SK-N-SH (cell line): ENCODE results near the gene PDZD2. TPM values are rescaled to one million over a fixed set of nuclear protein-coding genes. Genes with fewer than 3 reads are reported as not detected.

Experiments used
- CTCF ChIA-PET: fragments of 300-600, 350-600 bp; formaldehyde crosslinking; extraction: SDS; loops from one replicate; lab custom pipeline; 2021; lab: Yijun Ruan, JAX
- POLR2A ChIA-PET: fragments of 350-600 bp; sonication (Branson Sonifier 250); formaldehyde crosslinking; extraction: SDS; loops from one replicate; lab custom pipeline; 2020; ENCODE audit warnings: antibody characterized with exemption, inconsistent platforms; lab: Yijun Ruan, JAX
- DNase-seq: peaks from one replicate; pipeline ENCODE4 v3.0.0; 2012
- H2AFZ ChIP-seq: fragments of 200-600 bp; sonication (generic); 2 replicates; pipeline ENCODE4 v1.8.1; 2016; ENCODE audit warnings: antibody characterized with exemption, mild to moderate bottlenecking, low read depth
- H3F3A ChIP-seq: fragments of 200-600 bp; sonication (generic); replicated peaks from 2 replicates; pipeline ENCODE3; 2016; ENCODE audit warnings: antibody characterized with exemption, mild to moderate bottlenecking; ENCODE audit not compliant: insufficient read depth
- H3K27ac ChIP-seq, 2 experiments: fragments of 200-500 bp in 1 of 2; fragments of 200-600 bp in 1 of 2; sonication (Bioruptor generic) in 1 of 2; sonication (generic), shearing (Covaris generic) in 1 of 2; 2 replicates each; pipeline versions ENCODE4 v1.5.1 to v1.6.1; 2014 to 2016; ENCODE audit warnings: low read depth in 2 of 2, inconsistent platforms in 1 of 2, low read length in 1 of 2, mild to moderate bottlenecking in 1 of 2, mixed read lengths in 1 of 2
- H3K27me3 ChIP-seq: fragments of 200-600 bp; sonication (generic), shearing (Covaris generic); 2 replicates; pipeline ENCODE4 v1.6.1; 2016; ENCODE audit warnings: mixed run types; ENCODE audit not compliant: insufficient read depth
- H3K36me3 ChIP-seq, 2 experiments: fragments of 200-500 bp in 1 of 2; fragments of 200-600 bp in 1 of 2; sonication (Bioruptor generic) in 1 of 2; sonication (generic) in 1 of 2; replicated peaks in 1 of 2; 2 replicates each; pipeline versions ENCODE3 to v1.5.1; 2014 to 2016; ENCODE audit warnings: low read length in 1 of 2, mild to moderate bottlenecking in 1 of 2; ENCODE audit not compliant: insufficient read depth in 2 of 2, control insufficient read depth in 1 of 2
- H3K4me1 ChIP-seq, 2 experiments: fragments of 200-500 bp in 1 of 2; fragments of 200-600 bp in 1 of 2; sonication (Bioruptor generic) in 1 of 2; sonication (generic), shearing (Covaris generic) in 1 of 2; 2 replicates each; pipeline versions ENCODE4 v1.5.1 to v1.6.1; 2014 to 2016; ENCODE audit warnings: low read depth in 1 of 2, low read length in 1 of 2, mixed run types in 1 of 2; ENCODE audit not compliant: insufficient read depth in 2 of 2, control insufficient read depth in 1 of 2
- H3K4me2 ChIP-seq: fragments of 200-600 bp; sonication (generic), shearing (Covaris generic); 2 replicates; pipeline ENCODE4 v1.6.1; 2017; ENCODE audit warnings: mixed run types
- H3K4me3 ChIP-seq, 2 experiments: fragments of 200-500 bp in 1 of 2; fragments of 200-600 bp in 1 of 2; sonication (Bioruptor generic) in 1 of 2; sonication (generic), shearing (Covaris generic) in 1 of 2; 2 replicates each; pipeline versions ENCODE4 v1.5.1 to v1.8.1; 2014 to 2016; ENCODE audit warnings: low read depth in 2 of 2, inconsistent platforms in 1 of 2, low read length in 1 of 2, mild to moderate bottlenecking in 1 of 2, mixed read lengths in 1 of 2, moderate library complexity in 1 of 2
- H3K79me2 ChIP-seq: fragments of 200-600 bp; sonication (generic); 2 replicates; pipeline ENCODE4 v1.8.1; 2017; ENCODE audit warnings: mild to moderate bottlenecking; ENCODE audit not compliant: insufficient read depth
- H3K9ac ChIP-seq: fragments of 200-600 bp; sonication (generic); 2 replicates; pipeline ENCODE4 v1.6.1; 2017; ENCODE audit warnings: mixed run types
- H3K9me2 ChIP-seq: fragments of 200-600 bp; sonication (generic); 2 replicates; pipeline ENCODE4 v1.6.1; 2017; ENCODE audit warnings: mixed run types
- H3K9me3 ChIP-seq: fragments of 200-600 bp; sonication (generic); 2 replicates; pipeline ENCODE4 v1.6.1; 2017; ENCODE audit warnings: mixed run types, mild to moderate bottlenecking, moderate library complexity
- H4K20me1 ChIP-seq: fragments of 200-600 bp; sonication (generic); 2 replicates; pipeline ENCODE4 v1.6.1; 2017; ENCODE audit warnings: mild to moderate bottlenecking, mixed run types; ENCODE audit not compliant: insufficient read depth
- CHD2 ChIP-seq: fragments of 150-350 bp; IDR thresholded peaks from 2 replicates; pipeline ENCODE4 v1.6.1; 2018; ENCODE audit warnings: low read length; ENCODE audit not compliant: partially characterized antibody
- ELF1 ChIP-seq: IDR thresholded peaks from 2 replicates; pipeline ENCODE4 v1.4.0; 2012
- EP300 ChIP-seq, 2 experiments: IDR thresholded peaks; 2 replicates each; pipeline versions ENCODE4 v1.4.0 to v1.6.1; 2012; ENCODE audit warnings: borderline replicate concordance in 1 of 2, low read depth in 1 of 2, low read length in 1 of 2
- EZH2phosphoT487 ChIP-seq: fragments of 200-600 bp; sonication (generic); IDR thresholded peaks from 2 replicates; pipeline ENCODE4 v1.6.1; 2017; ENCODE audit warnings: low read depth, mixed run types, mild to moderate bottlenecking, antibody characterized with exemption, moderate library complexity, borderline replicate concordance
- FOSL2 ChIP-seq: IDR thresholded peaks from 2 replicates; pipeline ENCODE4 v1.4.0; 2012; ENCODE audit warnings: low read depth, mild to moderate bottlenecking, moderate library complexity, borderline replicate concordance
- FOXM1 ChIP-seq: IDR thresholded peaks from 2 replicates; pipeline ENCODE4 v1.4.0; 2012; ENCODE audit warnings: low read depth, mild to moderate bottlenecking
- GABPA ChIP-seq: IDR thresholded peaks from 2 replicates; pipeline ENCODE4 v1.4.0; 2012; ENCODE audit warnings: low read depth, mild to moderate bottlenecking
- GATA2 ChIP-seq: sonication (generic); formaldehyde crosslinking; IDR thresholded peaks from 2 replicates; pipeline ENCODE4 v1.5.0; 2020; ENCODE audit warnings: mild to moderate bottlenecking, missing genetic modification reagents
- MAX ChIP-seq: IDR thresholded peaks from 2 replicates; pipeline ENCODE4 v1.4.0; 2012; ENCODE audit warnings: low read depth
- MEF2A ChIP-seq: IDR thresholded peaks from 2 replicates; pipeline ENCODE4 v1.4.0; 2012; ENCODE audit warnings: low read depth, borderline replicate concordance
- NRF1 ChIP-seq: IDR thresholded peaks from 2 replicates; pipeline ENCODE4 v1.6.1; 2012; ENCODE audit warnings: low read depth, mild to moderate bottlenecking, low read length
- RAD21 ChIP-seq: IDR thresholded peaks from 2 replicates; pipeline ENCODE4 v1.6.1; 2012; ENCODE audit warnings: mild to moderate bottlenecking, low read length
- RCOR1 ChIP-seq: fragments of 150-350 bp; IDR thresholded peaks from 2 replicates; pipeline ENCODE4 v1.6.1; 2017; ENCODE audit warnings: antibody characterized with exemption, low read length
- SIN3A ChIP-seq: IDR thresholded peaks from 2 replicates; pipeline ENCODE4 v1.6.1; 2012; ENCODE audit warnings: low read depth, mild to moderate bottlenecking, low read length, moderate library complexity, borderline replicate concordance
- SMC3 ChIP-seq: IDR thresholded peaks from 2 replicates; pipeline ENCODE4 v1.6.1; 2012; ENCODE audit warnings: low read depth, low read length, improper control_type of control experiment
- TAF1 ChIP-seq: IDR thresholded peaks from 2 replicates; pipeline ENCODE4 v1.6.1; 2012; ENCODE audit warnings: low read depth, mild to moderate bottlenecking, low read length, moderate library complexity, borderline replicate concordance
- YY1 ChIP-seq: IDR thresholded peaks from 2 replicates; pipeline ENCODE4 v1.4.0; 2012; ENCODE audit warnings: low read depth, mild to moderate bottlenecking
- WGBS: methylation state at CpG from one replicate; pipeline ENCODE4 v1.1.6; 2017; ENCODE audit warnings: low lambda C conversion rate; 5-methylcytosine and 5-hydroxymethylcytosine counted together
- polyA plus RNA-seq, 3 experiments: library from polyadenylated mRNA; depleted of rRNA; stranded (reverse); fragments of >200 nt; gene quantifications; 2 replicates each; pipeline ENCODE4 v1.2.3, GENCODE V29; 2012
- TF ChIP-seq, protein P1 (sequence below): fragments of 150-350 bp; IDR thresholded peaks from 2 replicates; pipeline ENCODE4 v1.6.1; 2017; ENCODE audit warnings: antibody characterized with exemption, low read length, low read depth, borderline replicate concordance

Gene PDZD2
- polyA plus RNA-seq, 1 of the 3 experiments (the other 2 are of a cell fraction), result 0.13 TPM

DNA sequence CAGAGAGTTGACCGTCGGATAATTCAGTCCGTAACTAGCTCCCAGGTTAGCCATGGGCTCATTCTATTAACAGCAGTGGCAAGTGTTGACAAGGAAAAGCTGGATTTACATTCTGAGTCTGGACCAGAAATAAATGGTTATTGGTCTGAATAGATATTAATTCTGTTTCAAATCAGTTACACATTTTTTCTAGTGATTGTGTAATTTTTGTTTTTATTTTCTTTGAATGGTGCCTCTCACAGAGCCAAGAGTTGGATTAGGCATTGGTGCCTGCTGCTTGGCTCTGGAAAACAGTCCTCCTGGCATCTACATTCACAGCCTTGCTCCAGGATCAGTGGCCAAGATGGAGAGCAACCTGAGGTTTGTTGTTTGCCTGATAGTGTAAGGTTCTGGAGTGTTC lies 420.1 kb downstream of the PDZD2 start:
- ChIA-PET POLR2A (no interaction called here), CTCF (interaction anchor here (0.6 to 1.9 kb wide), 4 partner anchors 18 to 251 kb away, joined by 3 to 10 read pairs (median 3); no protein-coding TSS in a partner anchor)
- H3K27me3 ChIP-seq, result no peaks in the 10 kb centered on the region; the same call in 1 of the 2 replicates
- no peak overlapping the region for H3K9ac ChIP-seq
- no peaks in the 10 kb centered on the region for H3K9me2 ChIP-seq
- H2AFZ ChIP-seq, result no peak overlapping the region
- H3K4me2 ChIP-seq, result no peak overlapping the region
- no peak for DNase-seq
- H4K20me1 ChIP-seq, result no peaks in the 10 kb centered on the region
- TF ChIP-seq MEF2A (no peak), ELF1 (no peak), RCOR1 (no peak), SIN3A (no peak), MAX (no peak), GATA2 (CRISPR knock-in tag) (no peak), FOSL2 (no peak), NRF1 (no peak), CHD2 (no peak), EZH2phosphoT487 (no peak), RAD21 (no peak), FOXM1 (no peak), SMC3 (no peak), TAF1 (no peak), EP300 (IDR thresholded peaks at IDR 0.05; ENCODE audit: borderline replicate concordance in 1 of 2, low read depth in 1 of 2, low read length in 1 of 2) (no peak), GABPA (no peak), YY1 (no peak)
- TF ChIP-seq, protein P1, sequence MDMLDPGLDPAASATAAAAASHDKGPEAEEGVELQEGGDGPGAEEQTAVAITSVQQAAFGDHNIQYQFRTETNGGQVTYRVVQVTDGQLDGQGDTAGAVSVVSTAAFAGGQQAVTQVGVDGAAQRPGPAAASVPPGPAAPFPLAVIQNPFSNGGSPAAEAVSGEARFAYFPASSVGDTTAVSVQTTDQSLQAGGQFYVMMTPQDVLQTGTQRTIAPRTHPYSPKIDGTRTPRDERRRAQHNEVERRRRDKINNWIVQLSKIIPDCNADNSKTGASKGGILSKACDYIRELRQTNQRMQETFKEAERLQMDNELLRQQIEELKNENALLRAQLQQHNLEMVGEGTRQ, result no peak
- TF ChIP-seq, all 33 proteins: peak for 0
- WGBS, result 86% methylated on average over 3 of the region's 3 CpGs
- Histone ChIP-seq H3K36me3 (no peaks in the 10 kb centered on the region), H3K4me3 (no peak overlapping the region), H3K9me3 (no peaks in the 10 kb centered on the region), H3K27ac (no peak overlapping the region), H3K4me1 (peaks cover 0 to 4% of the 10 kb centered on the region in 2 experiments; a peak in 1 of 4 replicates), H3K79me2 (no peaks in the 10 kb centered on the region), H3F3A (no peaks in the 10 kb centered on the region)
